ENCODE results near the gene DDI1. TPM values are rescaled to one million over a fixed set of nuclear protein-coding genes. Genes with fewer than 3 reads are reported as not detected.
A peak's percentile ranks its signal among the peaks of the same experiment; 100 is the strongest.

The DDI1 gene
- 1 to 10 TPM in 2 of 8 experiments, under 1 TPM in 3, not detected in 3; 0.05 to 3.1 (median 0.36) TPM for total RNA-seq

- H3K27ac ChIP-seq = no peak within 1 kb of the TSS
- ATAC-seq (replicated peaks in 6 of 8) = no peak
- H3K4me3 ChIP-seq = no peak within 1 kb of the TSS
- in situ Hi-C loops (cut with MboI; ENCODE audit: low pct_unique_long_range_greater_than_20kb in 2 of 9, low sequenced_read_pairs in 9 of 9, unreplicated experiment in 9 of 9) = no loop called here
- WGBS, 10 experiments = 95 to 100% (median 100%) methylated on average over 1 to 4 of the region's 26 CpGs; no CpG with 5 or more reads in 7 of the 10 experiments
- no peaks in the 10 kb centered on the region for H3K4me1 ChIP-seq (replicated peaks in 1 of 2)
Measured at GRCh38 chr11:104036588-104036987, at the start of gene DDI1. Gene DDI1 (plus strand): TSS chr11:104036640. CDS start chr11:104036823, 183 bp downstream.

DNA sequence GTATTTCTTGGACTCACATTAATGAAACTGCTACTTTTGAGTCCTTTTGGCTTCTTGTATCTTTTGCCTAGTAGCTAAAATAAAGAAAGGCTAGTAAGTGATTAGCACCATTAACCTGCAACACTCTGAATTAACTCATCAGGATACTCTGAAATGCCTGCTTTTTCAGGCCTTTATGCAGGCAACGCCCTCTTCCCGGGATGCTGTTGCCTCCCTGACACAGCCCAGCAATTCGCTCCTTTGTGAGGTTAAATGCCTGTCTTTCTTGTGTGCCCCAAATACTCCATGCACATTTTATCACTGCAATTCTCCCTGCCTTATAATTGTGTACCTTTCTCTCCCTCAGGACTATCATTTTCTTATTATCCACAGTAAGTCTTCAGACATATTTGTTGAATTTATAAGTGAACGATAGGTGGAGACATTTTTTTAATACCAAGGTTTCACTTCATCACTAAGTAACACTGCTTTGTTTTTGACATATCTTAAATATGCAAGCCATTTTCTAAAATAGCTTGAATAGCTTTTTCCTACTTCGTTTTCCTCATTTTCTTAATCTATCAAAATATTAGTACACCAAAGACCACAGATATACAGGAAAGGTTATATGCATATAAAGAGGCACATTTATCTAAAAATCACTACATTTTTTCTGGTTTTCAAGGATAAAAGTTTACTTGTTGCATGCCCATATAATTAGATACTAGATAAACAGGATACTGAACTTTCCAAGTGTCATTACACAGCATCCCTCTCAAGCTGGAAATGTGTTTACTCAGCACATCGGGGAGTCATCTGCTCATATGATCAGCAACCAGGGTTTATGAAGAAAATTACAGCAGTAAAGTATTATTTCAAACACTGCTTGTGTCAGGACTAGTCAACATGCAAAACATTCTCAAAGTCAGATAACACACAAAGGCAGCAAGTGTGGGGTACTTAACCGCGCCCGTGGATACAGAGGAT is 48.5 kb upstream of the DDI1 start:
- Histone ChIP-seq H3K4me1 (replicated peaks in 1 of 2) (no peaks in the 10 kb centered on the region), H3K27ac (no peak overlapping the region), H3K4me3 (no peak overlapping the region)
- peak in 3 of 8 experiments; percentile 49 to 84 (median 67) for ATAC-seq (replicated peaks in 6 of 8)
- WGBS, 10 experiments = 21 to 75% (median 49%) methylated on average over 2 to 8 of the region's 9 CpGs
- in situ Hi-C loops (cut with MboI; ENCODE audit: low pct_unique_long_range_greater_than_20kb in 2 of 9, low sequenced_read_pairs in 9 of 9, unreplicated experiment in 9 of 9) = no loop called here

DNA sequence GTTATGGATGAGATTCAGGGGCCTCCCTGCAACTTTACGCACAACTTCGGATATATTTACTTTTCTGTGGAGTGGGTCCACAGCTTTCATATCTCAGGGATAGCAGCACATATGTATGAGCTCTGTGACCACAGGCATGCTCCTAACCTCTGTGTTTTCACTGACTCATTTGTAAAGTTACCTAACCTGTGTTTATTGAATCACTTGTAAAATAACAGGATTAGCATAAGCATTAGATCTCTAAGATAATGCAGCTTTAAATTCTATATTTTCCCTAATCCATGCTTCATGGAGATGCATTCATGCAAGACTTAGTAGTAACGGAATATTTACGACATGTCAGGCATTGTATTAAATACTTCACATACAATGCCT is 47.9 kb upstream of the DDI1 start:
- 10 to 92% (median 68%) methylated on average over 2 to 4 of the region's 4 CpGs; no CpG with 5 or more reads in 3 of the 10 experiments for WGBS, 10 experiments
- peak in 3 of 8 experiments; percentile 42 to 88 (median 80) for ATAC-seq (replicated peaks in 6 of 8)
- H3K4me3 ChIP-seq = no peak overlapping the region
- in situ Hi-C loops (cut with MboI; ENCODE audit: low pct_unique_long_range_greater_than_20kb in 2 of 9, low sequenced_read_pairs in 9 of 9, unreplicated experiment in 9 of 9) = no loop called here
- H3K4me1 ChIP-seq (replicated peaks in 1 of 2) = no peaks in the 10 kb centered on the region
- no peak overlapping the region for H3K27ac ChIP-seq

- H3K4me3 ChIP-seq = no peak overlapping the region
- peaks cover 0 to 2% of the 10 kb centered on the region in 2 donors for H3K4me1 ChIP-seq (replicated peaks in 1 of 2)
- H3K27ac ChIP-seq = no peak overlapping the region
- in situ Hi-C loops (cut with MboI; ENCODE audit: low pct_unique_long_range_greater_than_20kb in 2 of 9, low sequenced_read_pairs in 9 of 9, unreplicated experiment in 9 of 9) = no loop called here
- ATAC-seq (replicated peaks in 6 of 8) = no peak
Measured at GRCh38 chr11:103993507-103993906, 42.9 kb upstream of the DDI1 start.

DNA sequence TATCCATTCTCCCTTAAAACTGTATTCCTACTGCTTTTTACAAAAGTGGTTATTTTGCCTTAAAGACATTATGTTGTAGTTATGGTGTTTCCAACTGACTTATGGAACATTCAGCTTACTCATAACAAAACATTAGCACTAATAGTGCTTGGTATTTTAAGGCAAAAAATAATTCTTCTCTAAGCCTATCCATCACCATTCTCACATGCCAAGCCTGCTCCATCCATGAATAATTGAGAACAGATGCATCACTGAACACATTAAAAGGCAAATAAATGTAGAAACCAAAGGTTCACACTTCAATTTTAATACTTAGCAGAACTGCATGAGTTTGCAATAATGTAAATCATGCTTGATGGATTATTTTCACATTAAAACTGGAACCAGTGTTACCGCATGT is 42.3 kb upstream of the DDI1 start:
- in situ Hi-C loops (cut with MboI; ENCODE audit: low pct_unique_long_range_greater_than_20kb in 2 of 9, low sequenced_read_pairs in 9 of 9, unreplicated experiment in 9 of 9) = no loop called here
- peaks cover 0 to 6% of the 10 kb centered on the region in 2 donors for H3K4me1 ChIP-seq (replicated peaks in 1 of 2)
- H3K27ac ChIP-seq = no peak overlapping the region
- no peak overlapping the region for H3K4me3 ChIP-seq
- ATAC-seq (replicated peaks in 6 of 8) = peak in 3 of 8 experiments; percentile 94 to 96 (median 95)
- WGBS, 10 experiments = 0 to 100% (median 56%) methylated on average over 1 of the region's 1 CpG; no CpG with 5 or more reads in 2 of the 10 experiments

- in situ Hi-C loops (cut with MboI; ENCODE audit: low pct_unique_long_range_greater_than_20kb in 2 of 9, low sequenced_read_pairs in 9 of 9, unreplicated experiment in 9 of 9) = no loop called here
- H3K4me1 ChIP-seq (replicated peaks in 1 of 2) = peaks cover 0 to 9% of the 10 kb centered on the region in 2 donors
Measured at GRCh38 chr11:103994518-103994917, 41.9 kb upstream of the DDI1 start.

DNA sequence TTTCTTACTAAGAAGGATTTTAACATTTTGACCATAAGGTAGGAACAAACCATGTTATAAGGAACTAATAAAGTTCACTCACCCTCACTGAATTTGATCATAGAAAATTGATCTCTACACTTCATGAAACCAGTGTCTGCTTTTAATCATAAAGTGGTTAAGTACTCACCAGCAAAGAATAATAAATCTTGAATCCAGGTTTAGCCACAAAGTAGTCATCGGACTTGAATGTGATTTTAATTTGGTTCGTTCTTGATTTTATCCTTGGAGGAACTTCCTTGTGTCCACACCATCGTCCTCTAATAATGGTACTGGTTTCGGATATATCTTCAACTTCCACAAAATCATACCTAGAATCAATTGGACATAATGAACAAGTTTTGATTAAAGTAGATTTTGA is 40.5 kb upstream of the DDI1 start:
- Histone ChIP-seq H3K4me3 (no peak overlapping the region), H3K4me1 (replicated peaks in 1 of 2) (peaks cover 0 to 9% of the 10 kb centered on the region in 2 donors), H3K27ac (no peak overlapping the region)
- in situ Hi-C loops (cut with MboI; ENCODE audit: low pct_unique_long_range_greater_than_20kb in 2 of 9, low sequenced_read_pairs in 9 of 9, unreplicated experiment in 9 of 9) = no loop called here
- no peak for ATAC-seq (replicated peaks in 6 of 8)
- 26 to 98% (median 91%) methylated on average over 3 to 4 of the region's 4 CpGs; no CpG with 5 or more reads in 1 of the 10 experiments for WGBS, 10 experiments

More at GRCh38 chr11:103994518-103994917, 41.9 kb upstream of the DDI1 start:
- Histone ChIP-seq H3K4me3 (no peak overlapping the region), H3K27ac (no peak overlapping the region)
- WGBS, 10 experiments = 8 to 100% (median 84%) methylated on average over 1 to 2 of the region's 2 CpGs
- peak in 1 of 8 experiments; percentile 50 for ATAC-seq (replicated peaks in 6 of 8)

DNA sequence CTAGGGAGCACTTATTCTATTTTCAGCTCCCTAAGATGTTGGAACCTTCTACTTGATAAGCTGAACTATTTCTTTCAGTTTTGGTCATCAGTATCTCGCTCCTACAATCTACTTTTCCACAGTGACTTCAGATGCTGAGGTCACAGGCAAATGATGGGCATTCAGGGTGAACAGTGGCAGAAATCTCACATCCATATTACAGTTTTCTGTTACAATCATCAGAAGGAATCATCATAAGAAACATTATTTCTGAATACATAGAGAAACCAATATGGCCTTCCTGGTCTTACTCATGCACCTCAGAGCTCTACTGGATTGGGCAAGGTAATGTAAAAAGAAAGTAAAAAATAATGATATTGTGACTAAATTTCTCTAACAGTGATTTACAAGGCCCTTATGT is 39.4 kb upstream of the DDI1 start:
- H3K4me3 ChIP-seq = no peak overlapping the region
- no peak overlapping the region for H3K27ac ChIP-seq
- H3K4me1 ChIP-seq (replicated peaks in 1 of 2) = peaks cover 0 to 9% of the 10 kb centered on the region in 2 donors
- no peak for ATAC-seq (replicated peaks in 6 of 8)
- 80 to 100% (median 100%) methylated on average over 1 of the region's 1 CpG; no CpG with 5 or more reads in 2 of the 10 experiments for WGBS, 10 experiments
- in situ Hi-C loops (cut with MboI; ENCODE audit: low pct_unique_long_range_greater_than_20kb in 2 of 9, low sequenced_read_pairs in 9 of 9, unreplicated experiment in 9 of 9) = no loop called here

DNA sequence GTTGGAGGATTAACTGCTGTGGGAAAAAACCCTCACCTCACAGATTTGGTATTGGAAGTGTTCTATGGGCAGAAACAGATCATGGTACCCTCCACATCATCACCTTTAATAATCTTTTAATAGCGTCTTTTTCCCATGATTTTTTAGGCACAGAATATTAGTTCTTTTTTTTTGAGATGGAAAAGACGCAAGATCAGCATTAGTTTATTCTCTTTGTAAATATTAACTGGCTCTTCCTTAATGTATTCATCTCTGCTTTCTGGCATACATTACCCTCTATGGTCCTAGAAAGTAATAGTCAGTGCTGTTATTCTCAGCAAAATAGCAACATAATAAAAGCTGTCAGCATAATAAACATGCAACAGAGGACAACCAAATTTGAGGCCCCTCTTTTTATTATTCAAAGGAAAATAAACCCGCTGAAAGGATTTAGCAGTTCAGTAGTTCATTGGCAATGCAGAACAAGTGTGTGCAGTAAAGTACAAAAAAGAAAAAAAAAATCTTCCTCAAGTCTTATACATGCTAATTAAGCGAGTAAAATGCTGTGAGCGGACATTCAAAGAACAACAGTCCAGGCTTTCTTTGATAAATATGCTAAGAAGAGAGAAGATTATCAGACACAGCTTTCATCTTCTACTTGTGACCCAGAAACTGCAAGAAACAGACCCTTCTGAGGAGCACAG is 37.5 kb upstream of the DDI1 start:
- Histone ChIP-seq H3K4me1 (replicated peaks in 1 of 2) (peaks cover 0 to 9% of the 10 kb centered on the region in 2 donors), H3K27ac (no peak overlapping the region), H3K4me3 (no peak overlapping the region)
- 56 to 94% (median 81%) methylated on average over 1 to 5 of the region's 5 CpGs for WGBS, 10 experiments
- in situ Hi-C loops (cut with MboI; ENCODE audit: low pct_unique_long_range_greater_than_20kb in 2 of 9, low sequenced_read_pairs in 9 of 9, unreplicated experiment in 9 of 9) = no loop called here
- ATAC-seq (replicated peaks in 6 of 8) = peak in 5 of 8 experiments; percentile 17 to 77 (median 72)

GRCh38 chr11:104000798-104001197 is 35.6 kb upstream of the DDI1 start:
- in situ Hi-C loops (cut with MboI; ENCODE audit: low pct_unique_long_range_greater_than_20kb in 2 of 9, low sequenced_read_pairs in 9 of 9, unreplicated experiment in 9 of 9) = no loop called here
- Histone ChIP-seq H3K4me1 (replicated peaks in 1 of 2) (peaks cover 0 to 9% of the 10 kb centered on the region in 2 donors), H3K4me3 (no peak overlapping the region), H3K27ac (no peak overlapping the region)
- ATAC-seq (replicated peaks in 6 of 8) = peak in 1 of 8 experiments; percentile 16
- 19 to 92% (median 80%) methylated on average over 1 to 5 of the region's 5 CpGs; no CpG with 5 or more reads in 3 of the 10 experiments for WGBS, 10 experiments

- 0 to 100% (median 89%) methylated on average over 1 to 3 of the region's 3 CpGs; no CpG with 5 or more reads in 1 of the 10 experiments for WGBS, 10 experiments
- in situ Hi-C loops (cut with MboI; ENCODE audit: low pct_unique_long_range_greater_than_20kb in 2 of 9, low sequenced_read_pairs in 9 of 9, unreplicated experiment in 9 of 9) = no loop called here
- Histone ChIP-seq H3K4me3 (no peak overlapping the region), H3K4me1 (replicated peaks in 1 of 2) (peaks cover 0 to 9% of the 10 kb centered on the region in 2 donors), H3K27ac (no peak overlapping the region)
- peak in 2 of 8 experiments; percentile 21 to 67 for ATAC-seq (replicated peaks in 6 of 8)
Measured at GRCh38 chr11:104001561-104002056, 34.8 kb upstream of the DDI1 start.

GRCh38 chr11:104003491-104003890 is 32.9 kb upstream of the DDI1 start:
- Histone ChIP-seq H3K4me3 (no peak overlapping the region), H3K4me1 (replicated peaks in 1 of 2) (peaks cover 0 to 7% of the 10 kb centered on the region in 2 donors), H3K27ac (no peak overlapping the region)
- in situ Hi-C loops (cut with MboI; ENCODE audit: low pct_unique_long_range_greater_than_20kb in 2 of 9, low sequenced_read_pairs in 9 of 9, unreplicated experiment in 9 of 9) = no loop called here
- ATAC-seq (replicated peaks in 6 of 8) = no peak
